Thoracic aorta (tissue), 2 donors: ENCODE measurements around the gene RNF14. TPM values are rescaled to one million over a fixed set of nuclear protein-coding genes. Genes with fewer than 3 reads are reported as not detected.

Source experiments
- ATAC-seq: fragments of 150-250 bp; one replicate; pipeline ENCODE4 v1.8.0; 2017; ENCODE audit warnings: low read depth; ENCODE audit not compliant: insufficient number of reproducible peaks, low FRiP score
- DNase-seq: peaks from one replicate; pipeline ENCODE4 v3.0.0-alpha.2; 2020; ENCODE audit warnings: low spot score
- H3K27ac ChIP-seq, 2 donors: fragments of 200-600 bp; sonication (generic); 1 replicate in 1 of 2; 2 replicates in 1 of 2; pipeline ENCODE4 v1.5.1; 2016; ENCODE audit warnings: mild to moderate bottlenecking in 2 of 2, moderate library complexity in 2 of 2
- H3K27me3 ChIP-seq: fragments of 200-600 bp; sonication (generic); replicated peaks from 2 replicates; pipeline ENCODE4 v1.6.0; 2016; ENCODE audit warnings: mild to moderate bottlenecking; ENCODE audit not compliant: insufficient read depth
- H3K36me3 ChIP-seq: fragments of 200-600 bp; sonication (generic); one replicate; pipeline ENCODE4 v1.5.1; 2016
- H3K4me1 ChIP-seq, 2 donors: fragments of 200-600 bp; sonication (generic); 1 replicate in 1 of 2; 2 replicates in 1 of 2; pipeline versions ENCODE4 v1.5.1 to v1.6.0; 2016; ENCODE audit warnings: low read depth in 2 of 2, mild to moderate bottlenecking in 1 of 2; ENCODE audit not compliant: control insufficient read depth in 1 of 2
- H3K4me3 ChIP-seq: fragments of 200-600 bp; sonication (generic); 2 replicates; pipeline ENCODE4 v1.5.1; 2016; ENCODE audit warnings: mild to moderate bottlenecking
- H3K9me3 ChIP-seq: fragments of 200-600 bp; sonication (generic); 2 replicates; pipeline ENCODE4 v1.5.1; 2016
- CTCF ChIP-seq: fragments of 200-600 bp; sonication (generic); IDR thresholded peaks from one replicate; pipeline ENCODE4 v1.5.1; 2019; ENCODE audit warnings: antibody characterized with exemption
- total RNA-seq, 2 donors: library from RNA; depleted of rRNA; stranded (reverse); fragments of >200 nt; gene quantifications; one replicate each; pipeline versions ENCODE4 v1.1.0 to v1.2.3, GENCODE V29; 2016

RNF14 gene
- total RNA-seq, 2 donors from 2014 or later, result 63.4 to 93.3 TPM

DNA sequence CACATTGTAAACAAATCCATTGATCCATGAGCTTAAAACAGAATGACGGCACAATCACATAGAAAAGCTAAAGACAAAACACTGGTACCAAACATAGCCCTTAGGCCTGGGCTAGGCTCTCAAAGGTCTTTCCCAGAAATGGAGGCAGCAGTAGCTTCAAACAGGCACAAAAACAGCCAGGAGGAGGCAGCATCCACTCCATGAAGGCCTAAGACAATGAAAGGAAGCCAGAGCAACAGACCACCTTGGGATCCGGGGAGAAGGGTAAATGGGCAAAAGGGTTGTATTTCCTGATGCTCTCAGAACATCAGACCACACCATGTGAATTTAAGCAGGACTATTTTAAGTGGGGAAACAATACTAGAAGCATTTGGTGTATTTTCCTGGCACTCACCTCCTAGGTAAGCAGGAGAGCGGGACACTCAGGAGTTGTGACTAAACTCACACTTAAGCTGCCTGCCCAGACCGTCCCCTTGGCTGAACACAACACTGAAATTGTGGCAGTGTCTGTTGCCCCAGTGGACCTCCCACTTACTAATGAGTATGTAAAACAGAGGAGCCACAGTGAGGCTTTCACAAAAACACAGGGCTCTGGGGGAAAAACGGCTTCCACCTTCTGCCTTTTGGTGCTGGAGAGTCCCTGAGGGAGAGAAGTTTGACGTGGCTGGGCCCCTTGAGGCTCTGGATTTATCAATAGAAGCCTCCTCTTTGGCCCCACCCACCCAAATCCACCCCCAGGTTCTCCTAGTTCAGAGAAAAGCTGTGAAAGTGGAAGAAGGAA is 32.0 kb downstream of the RNF14 start:
- no peak for DNase-seq
- no peak for ATAC-seq
- Histone ChIP-seq H3K9me3 (no peaks in the 10 kb centered on the region), H3K27ac (peak overlapping the region; percentile 66 to 73), H3K27me3 (no peaks in the 10 kb centered on the region), H3K4me1 (peaks cover 0 to 12% of the 10 kb centered on the region in 2 donors), H3K4me3 (no peak overlapping the region), H3K36me3 (peaks cover 20% of the 10 kb centered on the region)
- TF ChIP-seq CTCF, result no peak

- no peak overlapping the region for H3K4me3 ChIP-seq
- no peak for TF ChIP-seq CTCF
- H3K36me3 ChIP-seq, result peaks cover 24% of the 10 kb centered on the region
- no peaks in the 10 kb centered on the region for H3K27me3 ChIP-seq
- H3K9me3 ChIP-seq, result no peaks in the 10 kb centered on the region
- ATAC-seq, result no peak
- DNase-seq, result no peak
- peaks cover 0 to 12% of the 10 kb centered on the region in 2 donors for H3K4me1 ChIP-seq
- H3K27ac ChIP-seq, result no peak overlapping the region
These were observed 34.4 kb downstream of the RNF14 start for GRCh38 chr5:142003266-142003800.

GRCh38 chr5:142006363-142007236 is 37.7 kb downstream of the RNF14 start:
- peaks cover 22% of the 10 kb centered on the region for H3K36me3 ChIP-seq
- no peak for DNase-seq
- H3K4me1 ChIP-seq, result peaks cover 0 to 6% of the 10 kb centered on the region in 2 donors
- H3K9me3 ChIP-seq, result no peaks in the 10 kb centered on the region
- H3K27ac ChIP-seq, result no peak overlapping the region
- no peak for ATAC-seq
- no peaks in the 10 kb centered on the region for H3K27me3 ChIP-seq
- no peak for TF ChIP-seq CTCF
- no peak overlapping the region for H3K4me3 ChIP-seq

DNA sequence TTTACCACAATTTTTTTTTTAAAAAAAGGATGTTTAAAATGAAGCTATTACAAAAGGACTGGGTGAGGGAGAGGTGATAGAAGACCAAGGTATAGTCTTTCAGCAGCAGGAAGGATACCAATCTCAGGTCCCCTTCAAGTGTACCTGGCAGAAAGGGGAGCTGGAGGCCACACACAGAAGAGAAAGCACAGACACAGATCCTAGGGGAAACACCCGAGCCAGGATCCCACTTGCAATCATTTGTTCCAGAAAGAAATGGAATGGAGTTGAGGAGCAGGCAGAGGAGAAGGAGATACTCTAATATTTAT is 38.3 kb downstream of the RNF14 start:
- no peak for TF ChIP-seq CTCF

GRCh38 chr5:142008813-142009212 is 39.9 kb downstream of the RNF14 start:
- ATAC-seq (no peak), DNase-seq (no peak)
- H3K9me3 ChIP-seq, result no peaks in the 10 kb centered on the region
- no peak overlapping the region for H3K27ac ChIP-seq
- no peak for TF ChIP-seq CTCF
- peaks cover 2 to 18% of the 10 kb centered on the region in 2 donors for H3K4me1 ChIP-seq
- no peaks in the 10 kb centered on the region for H3K27me3 ChIP-seq
- no peak overlapping the region for H3K4me3 ChIP-seq
- peaks cover 14% of the 10 kb centered on the region for H3K36me3 ChIP-seq

More for the DNA sequence above, 38.3 kb downstream of the RNF14 start:
- Histone ChIP-seq H3K27me3 (no peaks in the 10 kb centered on the region), H3K9me3 (no peaks in the 10 kb centered on the region), H3K36me3 (peaks cover 22% of the 10 kb centered on the region), H3K4me3 (no peak overlapping the region), H3K4me1 (peaks cover 2 to 8% of the 10 kb centered on the region in 2 donors), H3K27ac (no peak overlapping the region)
- ATAC-seq, result no peak
- DNase-seq, result no peak
